Left forelimb (tissue), 1 donor: ENCODE results near the gene AGPS.
"Not testable (repeated sequence)": the region's sequence is repeated elsewhere in the genome, so short reads cannot be mapped to it uniquely, and the experiment has no call there.

Experiments
- DNase-seq: peaks from one replicate; pipeline ENCODE4 v3.0.0-alpha.2; 2018; ENCODE audit warnings: low spot score

AGPS gene

GRCh38 chr2:177392373-177393202, at the start of gene AGPS:
AGPS (plus strand) TSS chr2:177392773; CDS start chr2:177392790, 17 bp downstream.
- DNase-seq = peak; percentile 80

DNA sequence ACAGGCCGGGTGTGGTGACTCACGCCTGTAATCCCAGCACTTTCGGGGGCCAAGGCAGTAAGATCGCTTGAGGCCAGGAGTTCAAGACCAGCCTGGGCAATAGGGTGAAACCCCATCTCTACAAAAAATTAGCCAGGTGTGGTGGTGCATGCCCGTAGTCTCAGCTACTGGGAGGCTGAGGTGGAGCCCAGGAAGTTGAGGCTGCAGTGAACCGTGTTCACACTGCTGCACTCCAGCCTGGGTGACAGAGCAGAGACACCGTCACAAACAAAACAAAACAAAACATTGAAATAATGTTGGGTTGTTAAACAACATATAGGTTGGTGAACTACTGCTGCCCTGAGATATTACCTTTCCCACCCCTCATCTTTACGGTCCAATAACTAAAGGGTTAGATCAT, 48.8 kb upstream of the AGPS start:
- no peak for DNase-seq

DNA sequence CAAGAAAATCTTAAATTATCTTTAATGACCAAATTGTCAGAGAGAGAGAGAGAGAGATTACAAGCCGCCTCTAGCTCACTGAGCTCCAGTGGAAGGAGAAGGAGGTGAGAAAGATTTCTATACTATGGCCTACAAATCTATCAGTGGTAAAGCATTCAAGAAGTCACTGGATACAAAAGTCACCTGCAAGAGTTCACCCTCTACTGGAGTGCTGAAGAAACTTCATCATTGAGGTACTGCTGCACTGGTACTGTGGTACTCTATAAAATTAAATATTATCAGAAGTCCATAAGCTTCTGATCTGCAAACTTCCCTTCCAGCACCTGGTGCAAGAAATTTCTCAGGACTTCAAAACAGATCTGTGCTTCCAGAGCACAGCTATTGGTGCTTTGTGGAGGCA, 48.3 kb upstream of the AGPS start:
- no peak for DNase-seq

- DNase-seq = no peak
Measured at GRCh38 chr2:177346192-177346591, 46.4 kb upstream of the AGPS start.

- no peak for DNase-seq
Measured at GRCh38 chr2:177347570-177347969, 45.0 kb upstream of the AGPS start.

GRCh38 chr2:177348118-177348654, 44.4 kb upstream of the AGPS start:
- no peak for DNase-seq

GRCh38 chr2:177348733-177349693, 43.6 kb upstream of the AGPS start:
- no peak for DNase-seq

DNA sequence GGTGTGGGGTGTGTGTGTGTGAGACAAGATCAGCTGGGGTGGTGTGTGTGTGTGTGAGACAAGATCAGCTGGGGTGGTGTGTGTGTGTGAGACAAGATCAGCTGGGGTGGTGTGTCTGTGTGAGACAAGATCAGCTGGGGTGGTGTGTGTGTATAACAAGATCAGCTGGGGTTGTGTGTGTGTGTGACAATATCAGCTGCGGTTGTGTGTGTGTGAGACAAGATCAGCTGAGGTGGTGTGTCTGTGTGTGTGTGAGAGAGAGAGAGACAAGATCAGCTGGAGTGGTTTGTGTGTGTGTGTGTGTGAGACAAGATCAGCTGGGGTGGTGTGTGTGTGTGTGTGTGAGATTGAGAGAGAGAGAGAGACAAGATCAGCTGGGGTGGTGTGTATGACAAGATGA, 41.9 kb upstream of the AGPS start:
- DNase-seq = not testable (repeated sequence)

- not testable (repeated sequence) for DNase-seq
Measured at GRCh38 chr2:177351121-177351520, 41.5 kb upstream of the AGPS start.

DNA sequence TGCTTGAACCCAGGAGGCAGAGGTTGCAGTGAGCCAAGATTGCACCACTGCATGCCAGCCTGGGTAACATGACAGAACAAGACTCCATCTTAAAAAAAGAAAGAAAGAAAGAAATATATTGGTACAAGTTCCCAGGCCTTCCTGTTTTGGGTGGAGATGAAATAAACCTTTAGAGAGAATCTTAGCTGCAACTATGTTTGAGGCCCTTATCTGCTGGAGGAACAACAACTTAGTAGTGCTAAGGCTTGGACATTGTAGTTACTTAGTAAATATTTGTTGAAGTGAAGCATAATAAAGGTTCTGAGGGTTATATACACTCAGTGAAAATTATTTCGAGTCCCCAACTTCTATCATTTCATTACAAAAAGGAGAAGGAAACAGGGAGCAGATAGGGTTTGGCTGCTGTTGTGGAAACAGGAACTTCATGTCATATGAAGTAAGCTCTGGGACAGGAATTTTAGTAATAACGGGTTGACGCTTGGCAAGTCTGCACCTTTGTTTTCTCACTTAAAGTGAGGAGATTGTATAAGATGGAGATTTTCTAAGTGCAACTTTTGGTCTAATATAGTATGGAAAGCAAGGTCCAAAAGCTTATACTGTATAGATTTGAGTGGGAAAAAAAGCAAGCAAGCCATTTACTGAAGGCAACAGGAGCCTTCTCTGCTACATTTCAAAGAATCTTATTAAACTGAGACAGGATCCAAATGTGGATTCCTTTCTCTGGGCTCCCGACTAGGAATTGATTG, 40.0 kb upstream of the AGPS start:
- no peak for DNase-seq

DNA sequence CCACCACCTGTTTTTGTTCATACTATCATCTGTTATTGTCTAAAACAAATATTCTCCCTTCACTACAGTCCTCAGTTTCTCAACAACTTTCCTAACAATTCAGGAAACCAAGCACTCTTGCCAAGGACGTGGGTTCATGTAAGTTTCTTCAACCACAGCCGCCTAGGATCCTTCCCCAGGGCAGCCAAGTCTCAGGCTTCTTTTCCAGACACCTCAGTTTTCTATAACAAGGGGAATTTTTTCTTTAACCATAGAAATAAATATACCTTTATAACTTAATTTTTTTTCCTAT, 39.4 kb upstream of the AGPS start:
- no peak for DNase-seq

DNA sequence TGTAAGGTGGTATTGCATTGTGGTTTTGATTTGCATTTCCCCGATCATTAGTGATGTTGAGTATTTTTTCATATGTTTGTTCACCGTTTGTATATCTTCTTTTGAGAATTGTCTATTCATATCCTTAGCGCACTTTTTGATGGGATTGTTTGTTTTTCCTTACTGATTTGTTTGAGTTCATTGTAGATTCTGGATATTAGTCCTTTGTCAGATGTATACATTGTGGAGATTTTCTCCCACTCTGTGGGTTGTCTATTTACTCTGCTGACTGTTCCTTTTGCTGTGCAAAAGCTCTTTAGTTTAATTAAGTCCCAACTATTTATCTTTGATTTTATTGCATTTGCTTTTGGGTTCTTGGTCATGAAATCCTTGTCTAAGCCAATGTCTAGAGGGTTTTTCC, 38.0 kb upstream of the AGPS start:
- DNase-seq = not testable (repeated sequence)

- no peak for DNase-seq
Measured at GRCh38 chr2:177355874-177356273, 36.7 kb upstream of the AGPS start.

DNA sequence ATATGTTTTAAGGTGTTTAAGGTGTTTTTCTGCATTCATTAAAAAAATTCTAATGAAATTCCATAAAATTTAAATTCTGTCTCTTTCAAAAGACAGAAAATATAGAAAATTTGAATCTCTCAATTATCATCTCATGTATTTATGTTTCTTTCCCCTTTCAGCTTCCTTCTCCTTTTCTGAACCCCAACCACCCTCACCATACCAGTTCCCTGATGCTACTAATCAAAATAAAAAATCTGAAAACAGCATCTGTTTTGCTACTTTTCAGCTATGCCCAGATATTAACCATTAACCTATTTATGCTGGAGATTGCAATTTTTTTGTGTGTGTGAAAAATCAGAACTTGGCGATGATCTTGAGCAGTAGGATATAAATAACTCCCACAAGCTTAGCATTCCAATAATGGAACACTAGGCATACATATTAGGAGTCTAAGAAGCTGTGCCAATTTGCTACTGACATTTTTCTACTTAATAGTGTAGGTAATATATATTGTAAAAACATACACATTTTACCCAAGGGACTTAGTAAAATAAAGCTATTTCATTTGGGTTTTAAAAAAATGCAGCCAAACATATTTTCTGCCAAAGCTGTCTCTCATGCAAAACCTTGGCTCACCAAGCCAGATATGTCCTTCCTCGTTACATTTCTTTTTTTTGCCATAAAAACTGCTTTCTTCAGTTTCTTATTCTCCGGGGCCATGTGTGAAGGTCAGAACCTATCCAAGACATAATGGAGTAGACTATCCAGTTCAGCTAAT, 32.6 kb upstream of the AGPS start:
- DNase-seq = no peak

DNA sequence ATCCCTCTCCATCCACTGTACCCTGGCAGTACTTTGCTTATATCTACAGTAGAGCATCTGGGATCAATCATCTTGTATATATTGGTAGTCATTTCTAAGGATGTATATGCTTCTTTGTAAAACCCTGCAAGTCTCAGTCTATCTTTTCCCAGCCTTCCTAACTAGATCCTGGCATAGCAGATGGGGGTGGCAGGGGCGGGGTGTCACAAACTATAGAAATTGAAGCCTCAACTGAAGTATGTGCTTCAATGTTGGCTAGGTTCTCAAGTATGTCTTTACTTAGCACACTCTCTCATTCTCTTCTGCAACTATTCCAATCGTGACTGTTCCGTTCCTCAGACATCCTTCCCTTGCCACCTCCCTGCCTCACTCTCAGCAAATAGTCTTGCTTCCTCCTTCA, 30.1 kb upstream of the AGPS start:
- no peak for DNase-seq

DNA sequence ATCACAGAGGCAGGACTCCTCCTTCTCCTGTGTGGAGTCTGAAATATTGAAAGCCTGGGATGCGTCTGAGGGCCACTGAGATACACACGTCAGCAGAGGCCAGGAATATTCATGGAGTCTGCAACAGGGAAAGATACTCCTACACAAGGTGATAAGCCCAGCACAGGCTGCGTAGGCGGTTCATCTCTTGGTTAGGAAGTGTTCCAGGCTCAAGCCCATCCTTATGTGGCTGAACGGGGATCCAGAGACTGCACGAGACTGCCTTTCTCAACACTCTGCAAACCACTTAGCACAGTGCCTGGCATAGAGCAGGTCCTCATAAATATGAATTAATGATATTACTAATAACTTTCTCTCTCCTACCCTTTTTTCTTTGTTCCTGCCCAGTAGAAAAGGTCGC, 29.2 kb upstream of the AGPS start:
- DNase-seq = no peak

- DNase-seq = not testable (repeated sequence)
Measured at GRCh38 chr2:177365764-177366163, 26.8 kb upstream of the AGPS start.

DNA sequence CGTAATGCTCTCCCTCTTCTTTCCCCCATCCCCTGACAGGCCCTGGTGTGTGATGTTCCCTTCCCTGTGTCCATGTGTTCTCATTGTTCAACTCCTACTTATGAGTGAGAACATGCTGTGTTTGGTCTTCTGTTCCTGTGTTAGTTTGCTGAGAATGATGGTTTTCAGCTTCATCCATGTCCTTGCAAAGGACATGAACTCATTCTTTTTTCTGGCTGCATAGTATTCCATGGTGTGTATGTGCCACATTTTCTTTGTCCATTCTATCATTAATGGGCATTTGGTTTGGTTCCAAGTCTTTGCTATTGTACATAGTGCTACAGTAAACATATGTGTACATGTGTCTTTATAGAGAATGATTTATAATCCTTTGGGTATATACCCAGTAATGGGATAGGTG, 24.6 kb upstream of the AGPS start:
- DNase-seq = not testable (repeated sequence)

GRCh38 chr2:177379354-177379753, 13.2 kb upstream of the AGPS start:
- no peak for DNase-seq

DNA sequence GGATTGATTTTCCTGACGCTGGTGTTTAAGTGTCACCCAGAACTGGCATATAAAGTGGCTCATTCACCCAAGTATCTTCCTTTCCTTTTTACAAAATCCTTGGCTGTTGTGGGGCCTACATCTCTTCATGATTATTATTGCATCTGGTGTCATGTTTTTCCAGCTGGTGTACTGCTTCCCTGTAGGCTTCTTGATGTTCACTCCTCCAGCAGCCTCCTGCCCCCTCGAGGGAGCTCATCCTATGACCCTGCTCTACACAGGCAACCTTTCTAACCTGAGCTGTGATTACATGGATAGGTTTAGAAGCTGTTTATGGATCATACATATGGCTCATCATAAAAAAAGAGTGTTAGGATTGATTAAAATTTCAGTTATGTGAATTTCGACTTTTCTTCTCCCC, 12.4 kb upstream of the AGPS start:
- DNase-seq = no peak

DNA sequence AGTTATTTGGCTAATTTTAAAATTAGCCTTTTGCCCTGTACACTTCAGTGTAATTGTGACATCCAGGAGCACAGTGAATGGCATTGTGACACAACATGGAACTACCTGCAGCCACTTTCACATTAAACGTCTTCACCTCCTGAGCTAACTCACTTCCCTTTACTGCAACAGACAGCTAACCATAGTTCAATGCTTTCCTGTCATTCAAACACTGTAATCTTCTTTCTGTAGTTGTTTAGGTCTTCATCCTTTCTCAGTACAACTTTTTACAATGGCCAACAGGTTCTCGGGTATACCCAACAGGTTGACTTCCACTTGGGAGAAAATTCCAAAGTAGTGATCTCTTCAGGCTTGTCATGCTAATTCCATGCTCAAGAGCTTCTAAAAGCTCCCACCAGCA, 8.6 kb upstream of the AGPS start:
- no peak for DNase-seq
